CD4-positive, CD25-positive, alpha-beta regulatory T cell (primary cell): ENCODE results near the gene ZNF516. TPM values are rescaled to one million over a fixed set of nuclear protein-coding genes. Genes with fewer than 3 reads are reported as not detected.

Source experiments
- ATAC-seq, 2 donors: fragments of 150-1000 bp; cut with Tn5 transposase; one replicate each; pipeline ENCODE4 v1.10.0; 2021; ENCODE audit warnings: low read depth in 2 of 2, moderate number of reproducible peaks in 2 of 2, moderate library complexity in 1 of 2
- DNase-seq, 3 donors: peaks; one replicate each; pipeline versions ENCODE4 v3.0.0 to v3.0.0-alpha.2; 2012 to 2022; ENCODE audit warnings: mixed read lengths in 1 of 3
- H3K27ac ChIP-seq: one replicate; pipeline ENCODE4 v1.7.0; 2013; ENCODE audit warnings: mild to moderate bottlenecking, low read length; ENCODE audit not compliant: insufficient read depth, poor library complexity, severe bottlenecking
- H3K27me3 ChIP-seq: one replicate; pipeline ENCODE4 v1.7.0; 2013; ENCODE audit warnings: low read length; ENCODE audit not compliant: control insufficient read depth, insufficient read depth
- H3K36me3 ChIP-seq: one replicate; pipeline ENCODE4 v1.7.0; 2013; ENCODE audit warnings: mild to moderate bottlenecking, low read length, moderate library complexity; ENCODE audit not compliant: control insufficient read depth, insufficient read depth
- H3K4me1 ChIP-seq: 2 replicates; pipeline ENCODE4 v1.7.0; 2013; ENCODE audit warnings: mild to moderate bottlenecking, low read length; ENCODE audit not compliant: insufficient read depth, control insufficient read depth, poor library complexity, severe bottlenecking
- H3K4me3 ChIP-seq: one replicate; pipeline ENCODE4 v1.7.0; 2013; ENCODE audit warnings: low read depth, mild to moderate bottlenecking, low read length, moderate library complexity
- H3K9me3 ChIP-seq, 2 experiments: 1 replicate in 1 of 2; 2 replicates in 1 of 2; pipeline ENCODE4 v1.7.0; 2013; ENCODE audit warnings: low read length in 2 of 2, mild to moderate bottlenecking in 1 of 2, moderate library complexity in 1 of 2; ENCODE audit not compliant: control insufficient read depth in 2 of 2
- H3K27ac Mint-ChIP-seq, 3 donors: one replicate each; pipeline ENCODE4 v1.8.0; 2020 to 2022; ENCODE audit warnings: mild to moderate bottlenecking in 3 of 3, mixed read lengths in 3 of 3, moderate library complexity in 2 of 3
- H3K27me3 Mint-ChIP-seq: one replicate; pipeline ENCODE4 v1.8.0; 2022; ENCODE audit warnings: mild to moderate bottlenecking, mixed read lengths
- H3K36me3 Mint-ChIP-seq: one replicate; pipeline ENCODE4 v1.8.0; 2020; ENCODE audit warnings: mixed read lengths
- H3K4me1 Mint-ChIP-seq, 4 donors: one replicate each; pipeline ENCODE4 v1.8.0; 2020 to 2022; ENCODE audit warnings: mixed read lengths in 4 of 4, mild to moderate bottlenecking in 1 of 4
- H3K4me3 Mint-ChIP-seq, 4 donors: one replicate each; pipeline ENCODE4 v1.8.0; 2020 to 2022; ENCODE audit warnings: mild to moderate bottlenecking in 4 of 4, mixed read lengths in 4 of 4, moderate library complexity in 3 of 4
- H3K9me3 Mint-ChIP-seq, 7 donors: one replicate each; pipeline ENCODE4 v1.8.0; 2020 to 2022; ENCODE audit warnings: mixed read lengths in 7 of 7, mild to moderate bottlenecking in 3 of 7, moderate library complexity in 2 of 7
- polyA plus RNA-seq, 4 donors: library from polyadenylated mRNA; unstranded; fragments of 300-500 nt; fragmentation: Illumina TruSeq; gene quantifications; one replicate each; pipeline ENCODE4 v1.2.3, GENCODE V29; 2021
- total RNA-seq: library from RNA; stranded (reverse); gene quantifications from one replicate; pipeline ENCODE4 v1.2.3, GENCODE V29; 2022

The ZNF516 gene
- total and polyA plus RNA-seq, 5 donors from 2014 or later, result 0.26 to 9.9 (median 0.57) TPM; not detected in 1

- Histone ChIP-seq H3K4me3 (no peak overlapping the region), H3K36me3 (no peaks in the 10 kb centered on the region), H3K27me3 (no peaks in the 10 kb centered on the region), H3K27ac (no peak overlapping the region), H3K9me3 (no peaks in the 10 kb centered on the region), H3K4me1 (no peaks in the 10 kb centered on the region)
- Mint-ChIP-seq H3K27me3 (no peaks in the 10 kb centered on the region), H3K27ac (no peak overlapping the region), H3K4me3 (no peak overlapping the region), H3K9me3 (peaks cover 0 to 2% (median 0%) of the 10 kb centered on the region in 7 donors), H3K4me1 (no peaks in the 10 kb centered on the region), H3K36me3 (peaks cover 3% of the 10 kb centered on the region)
- DNase-seq (no peak), ATAC-seq (no peak)
These were observed 52.5 kb downstream of the ZNF516 start for GRCh38 chr18:76442413-76443171.

- Histone ChIP-seq H3K36me3 (no peaks in the 10 kb centered on the region), H3K9me3 (no peaks in the 10 kb centered on the region), H3K27me3 (no peaks in the 10 kb centered on the region), H3K27ac (no peak overlapping the region), H3K4me3 (no peak overlapping the region), H3K4me1 (no peaks in the 10 kb centered on the region)
- Mint-ChIP-seq H3K27ac (no peak overlapping the region), H3K4me3 (no peak overlapping the region), H3K27me3 (no peaks in the 10 kb centered on the region), H3K4me1 (no peaks in the 10 kb centered on the region), H3K36me3 (peaks cover 3% of the 10 kb centered on the region), H3K9me3 (peaks cover 0 to 2% (median 0%) of the 10 kb centered on the region in 7 donors)
- no peak for ATAC-seq
- DNase-seq, result no peak
These were observed 53.2 kb downstream of the ZNF516 start for GRCh38 chr18:76441668-76442412.

DNA sequence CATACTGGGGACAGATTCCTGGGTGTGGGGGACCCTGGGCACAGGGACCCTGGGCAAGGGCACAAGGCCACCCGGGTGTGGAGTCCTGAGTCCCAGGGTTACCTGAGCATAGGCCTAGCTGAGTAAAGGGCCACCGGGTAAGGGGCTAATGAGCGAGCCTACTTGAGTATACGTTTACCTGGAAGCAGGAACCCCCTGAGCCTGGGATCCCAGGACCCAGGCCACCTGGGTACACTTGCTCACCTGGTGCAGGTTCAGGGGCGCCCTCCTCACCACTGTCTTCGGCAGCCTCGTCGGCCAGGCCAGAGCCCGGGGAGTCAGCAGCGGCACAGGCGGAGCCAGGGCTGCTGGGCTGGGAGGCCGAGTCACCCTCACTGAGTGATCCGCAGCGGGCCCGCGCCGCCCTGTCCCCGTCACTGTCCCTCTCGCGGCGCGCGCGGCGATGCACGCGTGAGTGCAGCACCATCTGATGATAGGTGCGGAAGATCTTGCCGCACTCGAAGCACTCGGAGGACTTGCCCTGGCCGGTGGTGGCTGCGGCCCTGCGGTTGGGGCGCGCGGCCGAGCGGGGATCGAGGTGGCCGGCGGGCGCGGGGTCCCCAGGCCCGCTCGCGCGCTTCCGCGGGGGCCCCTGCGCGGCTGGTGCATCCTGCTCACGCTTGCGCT, 53.9 kb downstream of the ZNF516 start:
- H3K36me3 Mint-ChIP-seq, result peaks cover 3% of the 10 kb centered on the region
- no peak overlapping the region for H3K27ac ChIP-seq
- no peak for ATAC-seq
- H3K4me3 Mint-ChIP-seq, result no peak overlapping the region
- H3K4me3 ChIP-seq, result no peak overlapping the region
- H3K27me3 Mint-ChIP-seq, result no peaks in the 10 kb centered on the region
- no peaks in the 10 kb centered on the region for H3K4me1 ChIP-seq
- no peaks in the 10 kb centered on the region for H3K9me3 ChIP-seq
- DNase-seq, result no peak
- no peaks in the 10 kb centered on the region for H3K4me1 Mint-ChIP-seq
- H3K27me3 ChIP-seq, result no peaks in the 10 kb centered on the region
- H3K36me3 ChIP-seq, result no peaks in the 10 kb centered on the region
- H3K9me3 Mint-ChIP-seq, result peaks cover 0 to 2% (median 0%) of the 10 kb centered on the region in 7 donors
- H3K27ac Mint-ChIP-seq, result no peak overlapping the region

DNA sequence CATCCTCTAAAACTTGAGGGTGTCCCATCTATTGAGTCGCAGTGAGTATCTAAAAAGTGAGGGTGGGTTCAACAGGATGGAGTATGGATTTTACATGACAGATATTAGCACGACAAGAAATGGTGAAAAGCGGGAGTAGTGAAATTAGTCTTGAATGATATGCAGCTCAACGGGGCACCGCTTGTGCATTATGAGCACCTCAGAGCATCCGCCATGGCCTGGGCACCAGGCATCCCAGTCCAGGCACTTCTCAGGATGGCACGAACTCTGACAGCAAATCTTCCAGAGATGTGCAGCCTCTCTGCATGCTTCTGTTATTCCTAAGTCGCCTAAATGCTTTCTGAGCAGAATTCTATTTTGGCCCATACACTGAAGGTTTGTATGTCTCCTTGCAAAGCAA, 57.1 kb downstream of the ZNF516 start:
- Histone ChIP-seq H3K4me3 (no peak overlapping the region), H3K4me1 (no peaks in the 10 kb centered on the region), H3K9me3 (no peaks in the 10 kb centered on the region), H3K36me3 (no peaks in the 10 kb centered on the region), H3K27me3 (no peaks in the 10 kb centered on the region), H3K27ac (no peak overlapping the region)
- Mint-ChIP-seq H3K27me3 (no peaks in the 10 kb centered on the region), H3K4me3 (no peak overlapping the region), H3K36me3 (peaks cover 3% of the 10 kb centered on the region), H3K9me3 (peaks cover 0 to 2% (median 0%) of the 10 kb centered on the region in 7 donors), H3K4me1 (no peaks in the 10 kb centered on the region), H3K27ac (no peak overlapping the region)
- no peak for ATAC-seq
- no peak for DNase-seq

- no peaks in the 10 kb centered on the region for H3K4me1 ChIP-seq
- Mint-ChIP-seq H3K36me3 (peaks cover 3% of the 10 kb centered on the region), H3K9me3 (peaks cover 0 to 2% (median 0%) of the 10 kb centered on the region in 7 donors), H3K27ac (no peak overlapping the region), H3K4me3 (no peak overlapping the region), H3K4me1 (no peaks in the 10 kb centered on the region), H3K27me3 (no peaks in the 10 kb centered on the region)
- ATAC-seq, result no peak
- no peaks in the 10 kb centered on the region for H3K9me3 ChIP-seq
- H3K36me3 ChIP-seq, result no peaks in the 10 kb centered on the region
- H3K27me3 ChIP-seq, result no peaks in the 10 kb centered on the region
- H3K4me3 ChIP-seq, result no peak overlapping the region
- no peak for DNase-seq
- no peak overlapping the region for H3K27ac ChIP-seq
These were observed 58.0 kb downstream of the ZNF516 start for GRCh38 chr18:76437011-76437410.

DNA sequence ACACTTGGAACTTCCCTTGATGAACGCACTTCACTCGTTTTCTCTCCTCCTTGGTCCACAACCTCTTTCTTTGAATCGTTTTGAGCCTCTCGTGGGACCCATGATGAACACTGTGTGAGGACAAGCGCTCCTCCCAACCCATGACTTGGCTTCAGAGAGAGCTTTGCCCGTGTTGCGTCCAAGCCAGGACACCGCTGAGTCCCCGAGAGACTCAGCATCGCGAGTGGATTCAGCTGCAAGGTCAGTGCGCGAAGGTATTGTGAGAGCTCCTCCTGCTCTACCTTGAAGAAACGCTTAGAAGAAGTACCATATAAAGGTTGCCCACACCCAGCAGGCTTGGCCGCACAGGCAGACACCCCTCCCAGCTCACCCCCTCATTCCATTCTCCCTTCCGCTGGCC, 58.7 kb downstream of the ZNF516 start:
- Histone ChIP-seq H3K4me1 (no peaks in the 10 kb centered on the region), H3K27ac (no peak overlapping the region), H3K36me3 (no peaks in the 10 kb centered on the region), H3K9me3 (no peaks in the 10 kb centered on the region), H3K4me3 (no peak overlapping the region), H3K27me3 (no peaks in the 10 kb centered on the region)
- H3K27ac Mint-ChIP-seq, result no peak overlapping the region
- peaks cover 0 to 2% (median 0%) of the 10 kb centered on the region in 7 donors for H3K9me3 Mint-ChIP-seq
- DNase-seq (no peak), ATAC-seq (no peak)
- H3K27me3 Mint-ChIP-seq, result no peaks in the 10 kb centered on the region
- H3K36me3 Mint-ChIP-seq, result peaks cover 3% of the 10 kb centered on the region
- H3K4me3 Mint-ChIP-seq, result no peak overlapping the region
- H3K4me1 Mint-ChIP-seq, result no peaks in the 10 kb centered on the region

GRCh38 chr18:76435316-76435989, 59.6 kb downstream of the ZNF516 start:
- peaks cover 0 to 2% (median 0%) of the 10 kb centered on the region in 7 donors for H3K9me3 Mint-ChIP-seq
- Histone ChIP-seq H3K4me3 (no peak overlapping the region), H3K27ac (no peak overlapping the region), H3K9me3 (no peaks in the 10 kb centered on the region), H3K4me1 (no peaks in the 10 kb centered on the region), H3K36me3 (no peaks in the 10 kb centered on the region), H3K27me3 (no peaks in the 10 kb centered on the region)
- DNase-seq (no peak), ATAC-seq (no peak)
- H3K4me1 Mint-ChIP-seq, result no peaks in the 10 kb centered on the region
- no peak overlapping the region for H3K4me3 Mint-ChIP-seq
- H3K27ac Mint-ChIP-seq, result no peak overlapping the region
- H3K36me3 Mint-ChIP-seq, result peaks cover 3% of the 10 kb centered on the region
- no peaks in the 10 kb centered on the region for H3K27me3 Mint-ChIP-seq
